Hematopoietic multipotent progenitor cell treated with erythropoietin and hydrocortisone succinate and interleukin-3 and kit ligand, for 17 days (in vitro differentiated cells): ENCODE results near the gene HRG.
"Not testable (repeated sequence)": the region's sequence is repeated elsewhere in the genome, so short reads cannot be mapped to it uniquely, and the experiment has no call there.

Source experiments
- DNase-seq: peaks from one replicate; pipeline ENCODE4 v3.0.0-alpha.2; 2015; ENCODE audit warnings: low spot score

Gene HRG

GRCh38 chr3:186665625-186666188, at the start of gene HRG:
TSS of gene HRG (plus strand) at chr3:186666014. CDS start at chr3:186666032, 18 bp downstream.
- no peak for DNase-seq

DNA sequence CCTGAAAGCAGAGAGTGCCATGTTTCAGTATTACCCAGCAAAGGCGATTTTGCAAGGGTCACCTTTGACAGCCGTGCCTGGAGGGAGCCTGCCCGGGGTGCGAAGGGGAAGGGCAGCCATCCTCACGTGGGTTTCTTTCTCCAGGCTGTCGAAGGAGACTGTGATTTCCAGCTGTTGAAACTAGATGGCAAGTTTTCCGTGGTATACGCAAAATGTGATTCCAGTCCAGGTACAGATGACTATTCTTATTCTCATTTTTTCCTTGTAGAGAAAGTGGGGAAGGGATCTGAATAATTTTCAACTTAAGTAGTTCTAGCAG, 49.6 kb upstream of the HRG start:
- no peak for DNase-seq

- DNase-seq: peak; percentile 82
Observed at GRCh38 chr3:186617036-186617946, 48.5 kb upstream of the HRG start.

GRCh38 chr3:186618318-186618938, 47.4 kb upstream of the HRG start:
- no peak for DNase-seq

GRCh38 chr3:186619787-186620212, 46.0 kb upstream of the HRG start:
- DNase-seq: no peak

DNA sequence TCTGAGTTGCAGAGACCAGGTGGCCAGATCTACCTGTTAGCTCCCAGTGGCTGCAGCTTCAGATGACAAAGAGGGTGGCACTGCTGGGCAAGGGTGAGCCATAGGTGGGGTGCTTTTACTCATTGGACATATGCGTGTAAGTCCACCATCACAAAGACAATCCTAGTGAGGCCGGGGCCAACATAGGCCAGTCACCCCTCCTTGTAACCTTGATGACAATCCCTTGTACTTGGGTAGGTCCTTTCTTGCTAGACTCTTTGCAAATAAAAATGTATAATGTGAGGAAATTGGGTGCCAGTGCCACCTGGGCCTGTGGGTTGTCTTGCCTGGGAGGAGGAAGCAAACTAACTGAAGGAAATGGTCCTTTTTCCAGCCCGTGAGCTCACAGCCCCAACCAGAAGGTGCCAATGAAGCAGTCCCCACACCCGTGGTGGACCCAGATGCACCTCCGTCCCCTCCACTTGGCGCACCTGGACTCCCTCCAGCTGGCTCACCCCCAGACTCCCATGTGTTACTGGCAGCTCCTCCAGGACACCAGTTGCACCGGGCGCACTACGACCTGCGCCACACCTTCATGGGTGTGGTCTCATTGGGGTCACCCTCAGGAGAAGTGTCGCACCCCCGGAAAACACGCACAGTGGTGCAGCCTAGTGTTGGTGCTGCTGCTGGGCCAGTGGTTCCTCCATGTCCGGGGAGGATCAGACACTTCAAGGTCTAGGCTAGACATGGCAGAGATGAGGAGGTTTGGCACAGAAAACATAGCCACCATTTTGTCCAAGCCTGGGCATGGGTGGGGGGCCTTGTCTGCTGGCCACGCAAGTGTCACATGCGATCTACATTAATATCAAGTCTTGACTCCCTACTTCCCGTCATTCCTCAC, 45.4 kb upstream of the HRG start:
- no peak for DNase-seq

DNA sequence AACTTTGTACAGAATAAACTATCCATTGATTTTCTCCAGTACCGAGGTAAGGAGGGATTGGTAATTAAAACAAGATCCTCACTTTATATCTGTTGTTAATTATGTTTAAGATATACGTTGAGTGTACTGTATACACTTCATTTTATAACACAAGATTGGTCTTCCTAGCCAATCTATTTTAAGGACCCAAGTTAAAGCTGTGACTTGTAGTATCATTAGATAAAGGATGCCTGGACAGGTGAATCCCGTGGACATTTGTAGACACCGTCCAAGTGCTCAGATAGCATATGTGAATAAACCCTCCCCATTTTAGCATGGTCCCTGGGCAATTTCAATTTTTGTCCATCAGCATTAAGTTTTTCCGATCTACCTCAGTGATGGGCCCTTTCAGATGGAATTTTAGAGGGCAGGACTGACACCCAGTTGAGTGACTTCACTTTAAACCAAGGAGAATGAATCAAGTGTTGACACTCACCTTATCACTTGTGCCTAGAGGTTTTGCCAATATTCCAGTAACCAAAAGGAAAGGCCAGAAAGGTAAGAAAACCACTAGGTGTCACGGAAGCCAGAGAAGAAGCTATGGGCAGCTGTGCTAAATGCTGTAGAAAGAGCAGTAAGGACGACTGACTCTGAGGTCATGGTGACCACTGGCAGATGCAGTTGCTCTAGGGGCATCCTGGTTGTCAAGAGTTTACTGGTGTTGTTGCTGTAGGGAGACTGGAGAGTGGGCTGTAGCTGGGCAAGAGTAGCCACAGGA, 43.7 kb upstream of the HRG start:
- DNase-seq: no peak

DNA sequence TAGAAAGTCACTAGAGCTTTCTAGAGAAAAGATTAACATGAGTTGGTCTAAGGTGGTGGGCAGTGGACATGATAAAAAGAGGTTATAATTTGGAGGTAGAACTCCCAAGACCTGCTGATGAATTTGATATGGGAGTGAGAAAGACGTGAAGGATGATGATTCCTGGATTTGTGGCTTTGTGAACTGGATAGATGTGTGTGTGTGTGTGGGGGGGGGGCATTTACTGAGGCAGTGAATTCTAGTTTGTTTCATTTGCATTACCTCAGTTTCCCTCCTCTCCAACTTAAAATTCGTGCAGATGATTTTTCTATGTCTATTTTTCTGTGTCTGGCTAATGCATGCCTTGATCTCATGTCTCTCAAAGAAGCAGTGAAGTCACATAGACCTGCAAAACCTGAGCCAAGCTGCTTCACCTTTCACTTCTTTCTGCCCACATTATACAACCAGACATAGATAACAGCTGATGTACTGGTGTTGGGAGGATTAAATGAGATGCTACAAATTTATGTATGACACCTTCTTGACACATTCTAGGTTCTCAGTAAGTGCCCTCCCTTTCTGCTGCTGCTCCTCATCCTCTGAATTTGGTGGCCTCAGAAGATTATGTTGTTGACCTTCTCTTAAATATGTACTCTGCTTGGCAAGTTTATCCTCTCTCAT, 43.0 kb upstream of the HRG start:
- no peak for DNase-seq

- no peak for DNase-seq
Observed at GRCh38 chr3:186624598-186624997, 41.2 kb upstream of the HRG start.

DNA sequence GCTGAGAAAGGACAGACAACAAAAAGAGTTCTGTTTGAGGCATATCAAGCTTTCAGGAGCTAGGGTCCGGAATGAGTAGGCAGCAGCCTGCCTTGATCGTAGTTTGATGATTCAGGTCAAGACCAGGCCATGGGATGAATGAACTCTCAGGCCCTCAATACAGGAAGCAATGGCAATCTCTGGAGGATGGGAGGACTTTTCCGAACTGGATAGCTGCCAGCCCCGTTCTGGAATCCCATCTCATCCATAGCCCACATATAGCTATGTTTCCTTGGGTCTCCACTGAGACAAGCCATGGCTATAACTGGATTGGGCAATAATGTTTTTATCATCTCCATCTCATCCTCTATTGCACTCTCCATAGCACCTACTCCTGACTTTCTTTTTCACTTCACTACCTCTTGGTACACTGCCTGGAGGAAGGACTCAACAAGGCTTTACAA, 40.2 kb upstream of the HRG start:
- DNase-seq: no peak

DNA sequence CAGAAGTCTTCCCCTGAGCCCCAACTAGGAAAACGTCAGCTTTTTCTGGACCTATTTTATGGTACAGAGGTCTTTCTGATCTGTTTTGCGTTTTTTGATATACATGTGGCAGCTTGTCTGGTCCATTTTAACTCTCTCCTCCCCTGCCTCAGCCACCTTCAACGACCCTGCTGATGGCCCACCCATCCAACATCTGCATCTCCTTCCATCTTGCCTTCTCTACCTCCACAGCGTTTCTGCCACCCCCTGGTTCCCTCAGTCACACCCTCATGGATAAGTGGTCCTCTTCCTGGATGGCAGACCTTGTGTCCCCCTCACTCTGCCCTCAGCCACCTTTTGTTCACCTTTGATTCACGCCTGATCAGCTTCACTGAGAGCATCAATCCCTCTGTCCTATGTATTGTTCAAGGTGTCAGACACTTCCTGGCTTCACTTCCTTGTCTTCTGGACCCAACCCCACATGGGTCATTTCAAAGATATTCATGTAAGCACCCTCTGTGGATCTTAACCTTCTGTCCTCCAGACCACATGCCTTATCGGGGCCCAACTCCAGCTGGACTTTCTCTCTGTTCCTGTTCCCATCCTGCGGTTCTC, 39.5 kb upstream of the HRG start:
- no peak for DNase-seq

GRCh38 chr3:186627852-186628414, 37.9 kb upstream of the HRG start:
- no peak for DNase-seq

GRCh38 chr3:186628756-186629155, 37.1 kb upstream of the HRG start:
- DNase-seq: no peak

DNA sequence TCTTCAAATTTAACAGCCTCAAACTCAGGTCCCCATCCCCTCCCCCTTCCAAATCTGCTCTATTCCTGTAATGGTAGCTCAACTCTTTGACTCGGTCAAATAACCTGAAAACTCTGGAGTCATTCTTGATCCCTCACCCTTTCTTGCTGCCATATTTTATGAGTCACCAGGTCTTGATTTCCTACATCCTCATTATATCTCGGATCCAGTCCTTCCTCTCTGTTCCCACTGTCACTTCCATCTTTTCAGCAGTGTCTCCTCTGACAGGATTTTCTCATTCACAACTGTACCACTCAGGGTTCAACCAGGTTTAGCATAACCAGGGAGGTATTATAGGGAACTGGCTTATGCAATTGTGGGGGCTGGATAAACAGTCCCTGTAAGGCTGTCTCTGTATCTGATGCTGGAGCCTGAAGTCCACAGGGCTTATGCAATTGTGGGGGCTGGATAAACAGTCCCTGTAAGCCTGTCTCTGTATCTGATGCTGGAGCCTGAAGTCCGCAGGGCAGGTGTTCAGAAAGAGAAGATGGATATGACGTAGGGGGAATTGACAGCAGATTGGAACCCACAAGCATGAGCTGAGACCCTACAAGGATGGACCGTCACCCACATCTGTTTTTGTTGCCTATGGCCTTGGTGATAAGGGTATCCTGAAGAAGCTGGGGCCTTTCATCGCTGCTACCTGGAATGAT, 34.7 kb upstream of the HRG start:
- DNase-seq: no peak

GRCh38 chr3:186633481-186633880, 32.3 kb upstream of the HRG start:
- DNase-seq: no peak

DNA sequence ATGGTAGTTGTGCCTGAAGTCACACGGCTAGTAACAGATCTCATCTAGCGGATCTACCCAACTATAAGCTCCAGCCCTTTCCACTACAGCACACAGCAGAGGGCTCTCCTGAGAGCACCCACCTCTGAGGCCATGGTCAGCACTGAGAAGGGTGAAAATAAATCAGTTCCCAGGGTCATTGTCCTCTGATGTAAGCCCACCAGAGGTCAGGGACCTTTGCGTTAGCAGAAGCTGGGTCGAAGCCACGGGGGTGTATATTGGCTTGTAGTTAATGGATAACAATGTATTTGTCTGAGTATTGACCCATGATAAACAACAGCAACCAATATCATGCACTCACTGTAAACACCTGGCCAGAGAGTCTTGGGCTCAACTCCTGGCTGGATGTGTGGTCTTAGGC, 31.6 kb upstream of the HRG start:
- DNase-seq: not testable (repeated sequence)

DNA sequence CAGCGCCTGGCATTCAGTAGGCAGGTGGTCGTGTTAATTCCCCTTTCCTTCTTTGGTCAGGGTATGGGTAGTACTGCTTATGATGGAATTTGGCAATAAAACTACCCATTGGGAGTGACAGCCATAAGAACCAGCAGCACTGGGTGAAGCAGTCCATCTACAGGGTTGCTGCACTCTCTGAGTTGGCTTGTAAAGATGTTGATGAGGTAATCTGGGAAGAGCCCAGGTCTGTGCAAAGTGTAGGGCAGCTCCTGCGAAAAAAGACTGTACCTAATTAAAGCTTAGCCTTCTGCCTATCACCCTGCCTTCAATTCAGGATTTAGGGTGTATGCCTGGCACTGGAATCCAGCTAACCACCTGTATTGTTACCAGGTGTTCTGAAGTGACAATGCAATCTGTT, 30.3 kb upstream of the HRG start:
- DNase-seq: no peak

GRCh38 chr3:186636536-186636935, 29.3 kb upstream of the HRG start:
- DNase-seq: no peak

DNA sequence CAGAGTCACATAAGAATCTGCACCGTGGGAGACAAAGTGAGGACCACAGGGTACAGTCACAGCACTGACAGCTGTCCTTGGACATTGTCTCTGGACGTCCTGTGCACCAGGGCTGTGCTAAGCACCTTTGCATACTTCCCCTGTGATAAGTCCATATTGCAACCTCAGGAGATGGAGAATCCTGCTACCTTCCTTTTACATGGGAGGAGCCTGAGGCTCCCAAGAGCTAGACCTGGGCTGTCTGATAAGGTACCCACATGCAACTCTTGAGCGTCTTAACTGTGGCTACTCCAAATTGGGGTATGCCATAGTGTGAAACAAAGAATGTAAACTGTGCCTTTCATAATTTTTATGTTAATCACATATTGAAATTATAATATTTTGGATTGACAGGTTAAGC, 28.1 kb upstream of the HRG start:
- DNase-seq: no peak

DNA sequence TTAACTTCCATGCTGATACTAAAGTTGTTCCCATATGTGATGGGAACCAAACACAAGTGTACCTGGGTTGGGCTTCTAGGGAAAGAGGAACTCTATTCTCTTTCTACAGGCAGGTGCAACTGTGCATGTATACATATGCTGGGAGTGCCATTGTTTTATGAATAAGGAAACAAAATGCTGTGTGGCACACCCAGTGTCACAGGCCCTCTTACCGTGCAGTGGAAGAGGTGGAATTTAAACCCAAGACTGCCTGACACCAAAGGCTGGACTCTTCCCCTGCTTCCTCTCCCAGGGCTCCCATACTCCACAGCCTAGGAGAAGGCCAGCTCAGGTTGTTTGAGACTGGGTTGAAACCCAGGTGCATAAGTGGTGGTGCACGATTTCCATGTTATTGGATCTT, 27.6 kb upstream of the HRG start:
- no peak for DNase-seq
